Measurements from ENCODE around the gene COX4I1. TPM values are rescaled to one million over a fixed set of nuclear protein-coding genes. Genes with fewer than 3 reads are reported as not detected.

The COX4I1 gene
- total RNA-seq, 1 experiment from 2014 or later: 814 TPM

- DNase-seq: no peak
- H3K9me3 ChIP-seq: no peaks in the 10 kb centered on the region
- ChIA-PET CTCF (no interaction called here), POLR2A (no interaction called here)
- no peak overlapping the region for H3K4me3 ChIP-seq (ENCODE audit: low read depth, low read length)
- Mint-ChIP-seq H3K27me3 (ENCODE audit: insufficient read depth, unreplicated experiment) (no peaks in the 10 kb centered on the region), H3K4me3 (ENCODE audit: unreplicated experiment) (no peak overlapping the region), H3K4me1 (ENCODE audit: low read depth, unreplicated experiment) (peaks cover 12% of the 10 kb centered on the region), H3K36me3 (ENCODE audit: insufficient read depth, unreplicated experiment) (peaks cover 65% of the 10 kb centered on the region), H3K27ac (ENCODE audit: unreplicated experiment) (no peak overlapping the region), H3K9me3 (ENCODE audit: unreplicated experiment) (no peaks in the 10 kb centered on the region)
- no peak for TF ChIP-seq CTCF (IDR thresholded peaks at IDR 0.05; ENCODE audit: insufficient read depth in 1 of 2, low read depth in 1 of 2, low read length in 1 of 2, severe bottlenecking in 1 of 2, unreplicated experiment in 1 of 2)
- peaks cover 12% of the 10 kb centered on the region for H3K36me3 ChIP-seq (ENCODE audit: control insufficient read depth, insufficient read depth, low read length)
- H3K27me3 ChIP-seq (replicated peaks; ENCODE audit: control insufficient read depth, insufficient read depth, low read length): no peaks in the 10 kb centered on the region
- intact Hi-C loops (cut with micrococcal nuclease; ENCODE audit: unreplicated experiment): no loop called here
- 0 out of 2 replicates have a peak, but pooled peaks cover 8% of the 10 kb centered on the region for H3K4me1 ChIP-seq
- no TSS peak for BruUV-seq (replicated peaks)
These were observed 16.1 kb upstream of the COX4I1 start for GRCh38 chr16:85783441-85783840.

GRCh38 chr16:85784813-85785212 lies 14.7 kb upstream of the COX4I1 start:
- peaks cover 15% of the 10 kb centered on the region for H3K36me3 ChIP-seq (ENCODE audit: control insufficient read depth, insufficient read depth, low read length)
- POLR2A ChIA-PET: no interaction called here

GRCh38 chr16:85785927-85786326 lies 13.6 kb upstream of the COX4I1 start:
- Mint-ChIP-seq H3K27ac (ENCODE audit: unreplicated experiment) (no peak overlapping the region), H3K36me3 (ENCODE audit: insufficient read depth, unreplicated experiment) (peaks cover 76% of the 10 kb centered on the region), H3K4me3 (ENCODE audit: unreplicated experiment) (no peak overlapping the region), H3K4me1 (ENCODE audit: low read depth, unreplicated experiment) (peaks cover 12% of the 10 kb centered on the region), H3K9me3 (ENCODE audit: unreplicated experiment) (no peaks in the 10 kb centered on the region), H3K27me3 (ENCODE audit: insufficient read depth, unreplicated experiment) (no peaks in the 10 kb centered on the region)
- no peak for TF ChIP-seq CTCF (IDR thresholded peaks at IDR 0.05; ENCODE audit: insufficient read depth in 1 of 2, low read depth in 1 of 2, low read length in 1 of 2, severe bottlenecking in 1 of 2, unreplicated experiment in 1 of 2)
- no peaks in the 10 kb centered on the region for H3K9me3 ChIP-seq
- ChIA-PET CTCF (no interaction called here), POLR2A (no interaction called here)
- H3K36me3 ChIP-seq (ENCODE audit: control insufficient read depth, insufficient read depth, low read length): peaks cover 9% of the 10 kb centered on the region
- BruUV-seq (replicated peaks): no TSS peak
- no peak for DNase-seq
- H3K4me3 ChIP-seq (ENCODE audit: low read depth, low read length): no peak overlapping the region
- H3K27me3 ChIP-seq (replicated peaks; ENCODE audit: control insufficient read depth, insufficient read depth, low read length): no peaks in the 10 kb centered on the region
- 0 out of 2 replicates have a peak, but pooled peaks cover 8% of the 10 kb centered on the region for H3K4me1 ChIP-seq
- intact Hi-C loops (cut with micrococcal nuclease; ENCODE audit: unreplicated experiment): no loop called here

More at GRCh38 chr16:85784813-85785212, 14.7 kb upstream of the COX4I1 start:
- H3K9me3 Mint-ChIP-seq (ENCODE audit: unreplicated experiment): no peaks in the 10 kb centered on the region
- H3K4me3 Mint-ChIP-seq (ENCODE audit: unreplicated experiment): no peak overlapping the region
- H3K27ac Mint-ChIP-seq (ENCODE audit: unreplicated experiment): no peak overlapping the region
- intact Hi-C loops (cut with micrococcal nuclease; ENCODE audit: unreplicated experiment): no loop called here
- H3K27me3 ChIP-seq (replicated peaks; ENCODE audit: control insufficient read depth, insufficient read depth, low read length): no peaks in the 10 kb centered on the region
- BruUV-seq (replicated peaks): no TSS peak
- H3K27me3 Mint-ChIP-seq (ENCODE audit: insufficient read depth, unreplicated experiment): no peaks in the 10 kb centered on the region
- 0 out of 2 replicates have a peak, but pooled peaks cover 8% of the 10 kb centered on the region for H3K4me1 ChIP-seq
- CTCF ChIA-PET: interaction anchor here (0.7 kb wide), 1 partner anchor 24 kb away, joined by 3 read pairs; no protein-coding TSS in a partner anchor
- no peak for TF ChIP-seq CTCF (IDR thresholded peaks at IDR 0.05; ENCODE audit: insufficient read depth in 1 of 2, low read depth in 1 of 2, low read length in 1 of 2, severe bottlenecking in 1 of 2, unreplicated experiment in 1 of 2)
- H3K4me3 ChIP-seq (ENCODE audit: low read depth, low read length): no peak overlapping the region
- H3K4me1 Mint-ChIP-seq (ENCODE audit: low read depth, unreplicated experiment): peaks cover 12% of the 10 kb centered on the region
- peaks cover 70% of the 10 kb centered on the region for H3K36me3 Mint-ChIP-seq (ENCODE audit: insufficient read depth, unreplicated experiment)
- H3K9me3 ChIP-seq: no peaks in the 10 kb centered on the region
- DNase-seq: no peak
